SK-N-SH (cell line): Measurements from ENCODE around the gene NFYA. TPM values are rescaled to one million over a fixed set of nuclear protein-coding genes. Genes with fewer than 3 reads are reported as not detected.

ENCODE experiments used
- CTCF ChIA-PET: fragments of 300-600, 350-600 bp; formaldehyde crosslinking; extraction: SDS; loops from one replicate; lab custom pipeline; 2021; lab: Yijun Ruan, JAX
- POLR2A ChIA-PET: fragments of 350-600 bp; sonication (Branson Sonifier 250); formaldehyde crosslinking; extraction: SDS; loops from one replicate; lab custom pipeline; 2020; ENCODE audit warnings: antibody characterized with exemption, inconsistent platforms; lab: Yijun Ruan, JAX
- DNase-seq: peaks from one replicate; pipeline ENCODE4 v3.0.0; 2012
- H2AFZ ChIP-seq: fragments of 200-600 bp; sonication (generic); 2 replicates; pipeline ENCODE4 v1.8.1; 2016; ENCODE audit warnings: antibody characterized with exemption, mild to moderate bottlenecking, low read depth
- H3F3A ChIP-seq: fragments of 200-600 bp; sonication (generic); replicated peaks from 2 replicates; pipeline ENCODE3; 2016; ENCODE audit warnings: antibody characterized with exemption, mild to moderate bottlenecking; ENCODE audit not compliant: insufficient read depth
- H3K27ac ChIP-seq, 2 experiments: fragments of 200-500 bp in 1 of 2; fragments of 200-600 bp in 1 of 2; sonication (Bioruptor generic) in 1 of 2; sonication (generic), shearing (Covaris generic) in 1 of 2; 2 replicates each; pipeline versions ENCODE4 v1.5.1 to v1.6.1; 2014 to 2016; ENCODE audit warnings: low read depth in 2 of 2, inconsistent platforms in 1 of 2, low read length in 1 of 2, mild to moderate bottlenecking in 1 of 2, mixed read lengths in 1 of 2
- H3K27me3 ChIP-seq: fragments of 200-600 bp; sonication (generic), shearing (Covaris generic); 2 replicates; pipeline ENCODE4 v1.6.1; 2016; ENCODE audit warnings: mixed run types; ENCODE audit not compliant: insufficient read depth
- H3K36me3 ChIP-seq, 2 experiments: fragments of 200-500 bp in 1 of 2; fragments of 200-600 bp in 1 of 2; sonication (Bioruptor generic) in 1 of 2; sonication (generic) in 1 of 2; replicated peaks in 1 of 2; 2 replicates each; pipeline versions ENCODE3 to v1.5.1; 2014 to 2016; ENCODE audit warnings: low read length in 1 of 2, mild to moderate bottlenecking in 1 of 2; ENCODE audit not compliant: insufficient read depth in 2 of 2, control insufficient read depth in 1 of 2
- H3K4me1 ChIP-seq, 2 experiments: fragments of 200-500 bp in 1 of 2; fragments of 200-600 bp in 1 of 2; sonication (Bioruptor generic) in 1 of 2; sonication (generic), shearing (Covaris generic) in 1 of 2; 2 replicates each; pipeline versions ENCODE4 v1.5.1 to v1.6.1; 2014 to 2016; ENCODE audit warnings: low read depth in 1 of 2, low read length in 1 of 2, mixed run types in 1 of 2; ENCODE audit not compliant: insufficient read depth in 2 of 2, control insufficient read depth in 1 of 2
- H3K4me2 ChIP-seq: fragments of 200-600 bp; sonication (generic), shearing (Covaris generic); 2 replicates; pipeline ENCODE4 v1.6.1; 2017; ENCODE audit warnings: mixed run types
- H3K4me3 ChIP-seq, 2 experiments: fragments of 200-500 bp in 1 of 2; fragments of 200-600 bp in 1 of 2; sonication (Bioruptor generic) in 1 of 2; sonication (generic), shearing (Covaris generic) in 1 of 2; 2 replicates each; pipeline versions ENCODE4 v1.5.1 to v1.8.1; 2014 to 2016; ENCODE audit warnings: low read depth in 2 of 2, inconsistent platforms in 1 of 2, low read length in 1 of 2, mild to moderate bottlenecking in 1 of 2, mixed read lengths in 1 of 2, moderate library complexity in 1 of 2
- H3K79me2 ChIP-seq: fragments of 200-600 bp; sonication (generic); 2 replicates; pipeline ENCODE4 v1.8.1; 2017; ENCODE audit warnings: mild to moderate bottlenecking; ENCODE audit not compliant: insufficient read depth
- H3K9ac ChIP-seq: fragments of 200-600 bp; sonication (generic); 2 replicates; pipeline ENCODE4 v1.6.1; 2017; ENCODE audit warnings: mixed run types
- H3K9me2 ChIP-seq: fragments of 200-600 bp; sonication (generic); 2 replicates; pipeline ENCODE4 v1.6.1; 2017; ENCODE audit warnings: mixed run types
- H3K9me3 ChIP-seq: fragments of 200-600 bp; sonication (generic); 2 replicates; pipeline ENCODE4 v1.6.1; 2017; ENCODE audit warnings: mixed run types, mild to moderate bottlenecking, moderate library complexity
- H4K20me1 ChIP-seq: fragments of 200-600 bp; sonication (generic); 2 replicates; pipeline ENCODE4 v1.6.1; 2017; ENCODE audit warnings: mild to moderate bottlenecking, mixed run types; ENCODE audit not compliant: insufficient read depth
- ELF1 ChIP-seq: IDR thresholded peaks from 2 replicates; pipeline ENCODE4 v1.4.0; 2012
- EP300 ChIP-seq, 2 experiments: IDR thresholded peaks; 2 replicates each; pipeline versions ENCODE4 v1.4.0 to v1.6.1; 2012; ENCODE audit warnings: borderline replicate concordance in 1 of 2, low read depth in 1 of 2, low read length in 1 of 2
- GABPA ChIP-seq: IDR thresholded peaks from 2 replicates; pipeline ENCODE4 v1.4.0; 2012; ENCODE audit warnings: low read depth, mild to moderate bottlenecking
- GATA2 ChIP-seq: sonication (generic); formaldehyde crosslinking; IDR thresholded peaks from 2 replicates; pipeline ENCODE4 v1.5.0; 2020; ENCODE audit warnings: mild to moderate bottlenecking, missing genetic modification reagents
- JUND ChIP-seq: IDR thresholded peaks from 2 replicates; pipeline ENCODE4 v1.4.0; 2012
- NFIC ChIP-seq: IDR thresholded peaks from 2 replicates; pipeline ENCODE4 v1.4.0; 2012; ENCODE audit warnings: borderline replicate concordance
- NRF1 ChIP-seq: IDR thresholded peaks from 2 replicates; pipeline ENCODE4 v1.6.1; 2012; ENCODE audit warnings: low read depth, mild to moderate bottlenecking, low read length
- POLR2AphosphoS5 ChIP-seq: IDR thresholded peaks from 2 replicates; pipeline ENCODE4 v1.6.1; 2012; ENCODE audit warnings: low read depth, low read length
- RAD21 ChIP-seq: IDR thresholded peaks from 2 replicates; pipeline ENCODE4 v1.6.1; 2012; ENCODE audit warnings: mild to moderate bottlenecking, low read length
- RCOR1 ChIP-seq: fragments of 150-350 bp; IDR thresholded peaks from 2 replicates; pipeline ENCODE4 v1.6.1; 2017; ENCODE audit warnings: antibody characterized with exemption, low read length
- RFX5 ChIP-seq: IDR thresholded peaks from 2 replicates; pipeline ENCODE4 v1.6.1; 2012; ENCODE audit warnings: mild to moderate bottlenecking, improper control_type of control experiment, low read length
- SMC3 ChIP-seq: IDR thresholded peaks from 2 replicates; pipeline ENCODE4 v1.6.1; 2012; ENCODE audit warnings: low read depth, low read length, improper control_type of control experiment
- TCF12 ChIP-seq: IDR thresholded peaks from 2 replicates; pipeline ENCODE4 v1.4.0; 2012
- YY1 ChIP-seq: IDR thresholded peaks from 2 replicates; pipeline ENCODE4 v1.4.0; 2012; ENCODE audit warnings: low read depth, mild to moderate bottlenecking
- WGBS: methylation state at CpG from one replicate; pipeline ENCODE4 v1.1.6; 2017; ENCODE audit warnings: low lambda C conversion rate; 5-methylcytosine and 5-hydroxymethylcytosine counted together
- polyA plus RNA-seq, 3 experiments: library from polyadenylated mRNA; depleted of rRNA; stranded (reverse); fragments of >200 nt; gene quantifications; 2 replicates each; pipeline ENCODE4 v1.2.3, GENCODE V29; 2012
- TF ChIP-seq, protein P1 (sequence below): IDR thresholded peaks from 2 replicates; pipeline ENCODE4 v1.6.1; 2012; ENCODE audit warnings: mild to moderate bottlenecking, low read depth, low read length, moderate library complexity
- TF ChIP-seq, protein P2 (sequence below): fragments of 150-350 bp; IDR thresholded peaks from 2 replicates; pipeline ENCODE4 v1.6.1; 2017; ENCODE audit warnings: antibody characterized with exemption, low read length, low read depth, borderline replicate concordance
- TF ChIP-seq, protein P3 (sequence below): IDR thresholded peaks from 2 replicates; pipeline ENCODE4; 2012
- TF ChIP-seq, protein P4 (sequence below): fragments of 150-350 bp; IDR thresholded peaks from 2 replicates; pipeline ENCODE4 v1.6.1; 2016; ENCODE audit warnings: mild to moderate bottlenecking, low read depth, low read length

Gene NFYA
- polyA plus RNA-seq, 1 of the 3 experiments (the other 2 are of a cell fraction) = 6.8 TPM

DNA sequence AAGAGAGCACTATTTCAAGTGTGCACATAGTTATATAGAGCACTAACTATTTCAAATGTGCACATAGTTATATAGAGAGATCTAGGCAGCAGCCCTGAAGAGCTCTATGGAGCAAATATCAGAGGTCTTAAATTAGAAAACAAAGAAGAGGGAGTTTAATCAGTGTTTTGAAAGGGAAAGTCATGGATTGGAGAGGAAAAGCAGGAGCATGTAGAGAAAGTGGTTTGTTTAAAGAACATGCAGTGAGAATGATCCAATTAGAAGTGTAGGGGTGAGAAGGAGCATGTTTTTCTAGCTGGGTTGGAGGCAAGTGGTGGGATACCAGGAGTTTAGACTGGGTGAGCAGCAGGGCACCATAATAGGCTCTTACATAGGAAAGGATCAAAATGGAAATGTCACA lies 64.1 kb downstream of the NFYA start:
- Histone ChIP-seq H3K9me3 (no peaks in the 10 kb centered on the region), H3K9ac (no peak overlapping the region), H3K27me3 (no peaks in the 10 kb centered on the region), H3K4me2 (no peak overlapping the region), H2AFZ (no peak overlapping the region), H3K4me1 (no peaks in the 10 kb centered on the region), H3K4me3 (no peak overlapping the region), H3K9me2 (no peaks in the 10 kb centered on the region), H3K36me3 (no peaks in the 10 kb centered on the region), H3F3A (no peaks in the 10 kb centered on the region), H3K79me2 (no peaks in the 10 kb centered on the region), H4K20me1 (no peaks in the 10 kb centered on the region), H3K27ac (no peak overlapping the region)
- DNase-seq = no peak
- ChIA-PET POLR2A (no interaction called here), CTCF (no interaction called here)
- TF ChIP-seq YY1 = no peak
- TF ChIP-seq, protein P1, sequence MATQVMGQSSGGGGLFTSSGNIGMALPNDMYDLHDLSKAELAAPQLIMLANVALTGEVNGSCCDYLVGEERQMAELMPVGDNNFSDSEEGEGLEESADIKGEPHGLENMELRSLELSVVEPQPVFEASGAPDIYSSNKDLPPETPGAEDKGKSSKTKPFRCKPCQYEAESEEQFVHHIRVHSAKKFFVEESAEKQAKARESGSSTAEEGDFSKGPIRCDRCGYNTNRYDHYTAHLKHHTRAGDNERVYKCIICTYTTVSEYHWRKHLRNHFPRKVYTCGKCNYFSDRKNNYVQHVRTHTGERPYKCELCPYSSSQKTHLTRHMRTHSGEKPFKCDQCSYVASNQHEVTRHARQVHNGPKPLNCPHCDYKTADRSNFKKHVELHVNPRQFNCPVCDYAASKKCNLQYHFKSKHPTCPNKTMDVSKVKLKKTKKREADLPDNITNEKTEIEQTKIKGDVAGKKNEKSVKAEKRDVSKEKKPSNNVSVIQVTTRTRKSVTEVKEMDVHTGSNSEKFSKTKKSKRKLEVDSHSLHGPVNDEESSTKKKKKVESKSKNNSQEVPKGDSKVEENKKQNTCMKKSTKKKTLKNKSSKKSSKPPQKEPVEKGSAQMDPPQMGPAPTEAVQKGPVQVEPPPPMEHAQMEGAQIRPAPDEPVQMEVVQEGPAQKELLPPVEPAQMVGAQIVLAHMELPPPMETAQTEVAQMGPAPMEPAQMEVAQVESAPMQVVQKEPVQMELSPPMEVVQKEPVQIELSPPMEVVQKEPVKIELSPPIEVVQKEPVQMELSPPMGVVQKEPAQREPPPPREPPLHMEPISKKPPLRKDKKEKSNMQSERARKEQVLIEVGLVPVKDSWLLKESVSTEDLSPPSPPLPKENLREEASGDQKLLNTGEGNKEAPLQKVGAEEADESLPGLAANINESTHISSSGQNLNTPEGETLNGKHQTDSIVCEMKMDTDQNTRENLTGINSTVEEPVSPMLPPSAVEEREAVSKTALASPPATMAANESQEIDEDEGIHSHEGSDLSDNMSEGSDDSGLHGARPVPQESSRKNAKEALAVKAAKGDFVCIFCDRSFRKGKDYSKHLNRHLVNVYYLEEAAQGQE = no peak
- TF ChIP-seq GATA2 (CRISPR knock-in tag) = no peak
- TF ChIP-seq JUND = no peak
- TF ChIP-seq TCF12 = no peak
- TF ChIP-seq, protein P2, sequence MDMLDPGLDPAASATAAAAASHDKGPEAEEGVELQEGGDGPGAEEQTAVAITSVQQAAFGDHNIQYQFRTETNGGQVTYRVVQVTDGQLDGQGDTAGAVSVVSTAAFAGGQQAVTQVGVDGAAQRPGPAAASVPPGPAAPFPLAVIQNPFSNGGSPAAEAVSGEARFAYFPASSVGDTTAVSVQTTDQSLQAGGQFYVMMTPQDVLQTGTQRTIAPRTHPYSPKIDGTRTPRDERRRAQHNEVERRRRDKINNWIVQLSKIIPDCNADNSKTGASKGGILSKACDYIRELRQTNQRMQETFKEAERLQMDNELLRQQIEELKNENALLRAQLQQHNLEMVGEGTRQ = no peak

DNA sequence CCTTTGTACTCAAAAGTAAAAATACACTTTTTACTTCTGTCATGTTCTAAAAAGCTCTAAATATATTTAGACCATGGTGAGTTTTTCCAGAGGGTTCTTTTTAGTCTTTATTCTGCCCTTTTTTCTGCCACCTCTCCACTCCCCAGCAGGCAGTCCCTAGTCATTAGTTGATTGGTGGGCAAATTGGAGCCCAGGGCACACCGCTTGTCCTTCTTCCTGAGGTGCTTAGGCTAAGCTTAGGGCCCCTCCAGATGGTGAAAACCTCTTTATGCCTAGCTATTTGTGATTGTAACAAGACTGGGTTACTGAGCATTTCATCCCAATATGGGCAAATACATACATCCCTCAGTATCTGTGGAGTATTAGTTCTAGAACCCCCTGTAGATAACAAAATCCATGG lies 75.1 kb downstream of the NFYA start:
- no peaks in the 10 kb centered on the region for H3K9me3 ChIP-seq
- ChIA-PET CTCF (interaction anchor here (0.6 kb wide), 1 partner anchor 379 kb away, joined by 3 read pairs; no protein-coding TSS in a partner anchor), POLR2A (no interaction called here)
- no peaks in the 10 kb centered on the region for H3K27me3 ChIP-seq
- H3K9me2 ChIP-seq = no peaks in the 10 kb centered on the region
- 62% methylated on average over 1 of the region's 1 CpG for WGBS
- H4K20me1 ChIP-seq = no peaks in the 10 kb centered on the region
- no peak overlapping the region for H3K27ac ChIP-seq
- no peaks in the 10 kb centered on the region for H3F3A ChIP-seq
- no peak overlapping the region for H3K9ac ChIP-seq
- no peaks in the 10 kb centered on the region for H3K4me1 ChIP-seq
- no peak overlapping the region for H3K4me2 ChIP-seq
- H3K4me3 ChIP-seq = no peak overlapping the region
- no peak for DNase-seq
- H3K36me3 ChIP-seq = no peaks in the 10 kb centered on the region
- no peaks in the 10 kb centered on the region for H3K79me2 ChIP-seq
- H2AFZ ChIP-seq = no peak overlapping the region
- TF ChIP-seq EP300 (IDR thresholded peaks at IDR 0.05; ENCODE audit: borderline replicate concordance in 1 of 2, low read depth in 1 of 2, low read length in 1 of 2) = no peak
- TF ChIP-seq NFIC = no peak
- TF ChIP-seq GABPA = no peak
- no peak for TF ChIP-seq RFX5
- no peak for TF ChIP-seq SMC3
- TF ChIP-seq, protein P2 = no peak
- TF ChIP-seq POLR2AphosphoS5 = no peak
- TF ChIP-seq JUND = no peak
- TF ChIP-seq, protein P1 = no peak
- TF ChIP-seq RAD21 = no peak
- no peak for TF ChIP-seq RCOR1
- TF ChIP-seq, protein P3, sequence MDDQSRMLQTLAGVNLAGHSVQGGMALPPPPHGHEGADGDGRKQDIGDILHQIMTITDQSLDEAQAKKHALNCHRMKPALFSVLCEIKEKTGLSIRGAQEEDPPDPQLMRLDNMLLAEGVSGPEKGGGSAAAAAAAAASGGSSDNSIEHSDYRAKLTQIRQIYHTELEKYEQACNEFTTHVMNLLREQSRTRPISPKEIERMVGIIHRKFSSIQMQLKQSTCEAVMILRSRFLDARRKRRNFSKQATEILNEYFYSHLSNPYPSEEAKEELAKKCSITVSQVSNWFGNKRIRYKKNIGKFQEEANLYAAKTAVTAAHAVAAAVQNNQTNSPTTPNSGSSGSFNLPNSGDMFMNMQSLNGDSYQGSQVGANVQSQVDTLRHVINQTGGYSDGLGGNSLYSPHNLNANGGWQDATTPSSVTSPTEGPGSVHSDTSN = no peak
- TF ChIP-seq NRF1 = no peak
- TF ChIP-seq, protein P4, sequence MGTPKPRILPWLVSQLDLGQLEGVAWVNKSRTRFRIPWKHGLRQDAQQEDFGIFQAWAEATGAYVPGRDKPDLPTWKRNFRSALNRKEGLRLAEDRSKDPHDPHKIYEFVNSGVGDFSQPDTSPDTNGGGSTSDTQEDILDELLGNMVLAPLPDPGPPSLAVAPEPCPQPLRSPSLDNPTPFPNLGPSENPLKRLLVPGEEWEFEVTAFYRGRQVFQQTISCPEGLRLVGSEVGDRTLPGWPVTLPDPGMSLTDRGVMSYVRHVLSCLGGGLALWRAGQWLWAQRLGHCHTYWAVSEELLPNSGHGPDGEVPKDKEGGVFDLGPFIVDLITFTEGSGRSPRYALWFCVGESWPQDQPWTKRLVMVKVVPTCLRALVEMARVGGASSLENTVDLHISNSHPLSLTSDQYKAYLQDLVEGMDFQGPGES = no peak
- TF ChIP-seq ELF1 = no peak
